SK-N-SH treated with all-trans-retinoic acid at 6 μM for 48 hours (cell line): ENCODE results near the gene HRG.
"Not testable (repeated sequence)": the region's sequence is repeated elsewhere in the genome, so short reads cannot be mapped to it uniquely, and the experiment has no call there.

Experiments used
- CREB5 ChIP-seq: fragments of 250-450 bp; sonication (Bioruptor Pico); IDR thresholded peaks from 2 replicates; pipeline ENCODE4 v1.5.1; 2020; ENCODE audit warnings: low read depth, mild to moderate bottlenecking, moderate library complexity
- POU6F1 ChIP-seq: fragments of 250-450 bp; sonication (Bioruptor Pico); IDR thresholded peaks from 2 replicates; pipeline ENCODE4 v1.8.0; 2021; ENCODE audit warnings: low read depth, mild to moderate bottlenecking, moderate library complexity, borderline replicate concordance
- PPARA ChIP-seq: fragments of 250-450 bp; sonication (Bioruptor Pico); IDR thresholded peaks from 2 replicates; pipeline ENCODE4 v1.5.0; 2020; ENCODE audit warnings: mild to moderate bottlenecking, borderline replicate concordance
- RARB ChIP-seq: fragments of 250-450 bp; sonication (Bioruptor Pico); IDR thresholded peaks from 2 replicates; pipeline ENCODE4 v1.8.0; 2021; ENCODE audit warnings: mild to moderate bottlenecking, moderate library complexity
- TCF4 ChIP-seq: fragments of 250-450 bp; sonication (Bioruptor Pico); IDR thresholded peaks from 2 replicates; pipeline ENCODE4 v1.8.0; 2021; ENCODE audit warnings: mild to moderate bottlenecking, moderate library complexity, borderline replicate concordance
- ZFP3 ChIP-seq: fragments of 250-450 bp; sonication (Bioruptor Pico); IDR thresholded peaks from 2 replicates; pipeline ENCODE4 v1.5.0; 2020; ENCODE audit warnings: mild to moderate bottlenecking, moderate library complexity

- not testable (repeated sequence) for TF ChIP-seq PPARA, TCF4, RARB, POU6F1, ZFP3, CREB5 (CRISPR knock-in tag)
Measured at GRCh38 chr3:186686475-186686874, 20.7 kb downstream of the HRG start.
